Measurements from ENCODE around the gene ZNF879.
A peak's percentile ranks its signal among the peaks of the same experiment; 100 is the strongest.

ZNF879 gene

GRCh38 chr5:179008667-179009066, 14.9 kb upstream of the ZNF879 start:
- CTCF ChIA-PET = no interaction called here

GRCh38 chr5:179033004-179033580, 9.5 kb downstream of the ZNF879 start:
- DNase-seq = peak in 1 of 3 donors; percentile 14
- peaks cover 30 to 87% (median 73%) of the 10 kb centered on the region in 5 experiments for H3K9me3 ChIP-seq (ENCODE audit: control extremely low read depth in 1 of 5, control insufficient read depth in 4 of 5, insufficient read depth in 2 of 5, low read depth in 1 of 5, low read length in 4 of 5)
- ChIA-PET POLR2A (no interaction called here), CTCF (no interaction called here)
- WGBS (ENCODE audit: insufficient coverage) = 92% methylated on average over 6 of the region's 7 CpGs
- no peaks in the 10 kb centered on the region for H3K27me3 ChIP-seq (replicated peaks in 2 of 5; ENCODE audit: control insufficient read depth in 4 of 5, insufficient read depth in 5 of 5, low read length in 4 of 5)
- H3K4me3 ChIP-seq (ENCODE audit: control insufficient read depth in 1 of 7, extremely low read depth in 1 of 7, insufficient read depth in 4 of 7, low read depth in 2 of 7, low read length in 6 of 7) = no peak overlapping the region
- no peak overlapping the region for H3K27ac ChIP-seq (ENCODE audit: insufficient read depth in 1 of 2, low read depth in 1 of 2, low read length in 2 of 2, poor library complexity in 1 of 2, severe bottlenecking in 2 of 2)
- H3K36me3 ChIP-seq (ENCODE audit: control insufficient read depth in 4 of 4, insufficient read depth in 4 of 4, low read length in 3 of 4) = peaks cover 37 to 57% (median 43%) of the 10 kb centered on the region in 4 experiments
- no peaks in the 10 kb centered on the region for H3K4me1 ChIP-seq (ENCODE audit: control extremely low read depth in 1 of 4, control insufficient read depth in 4 of 4, insufficient read depth in 4 of 4, low read length in 3 of 4)

More at GRCh38 chr5:179008667-179009066, 14.9 kb upstream of the ZNF879 start:
- no peak overlapping the region for H3K27ac ChIP-seq (ENCODE audit: insufficient read depth in 1 of 2, low read depth in 1 of 2, low read length in 2 of 2, poor library complexity in 1 of 2, severe bottlenecking in 2 of 2)
- H3K4me3 ChIP-seq (ENCODE audit: control insufficient read depth in 1 of 7, extremely low read depth in 1 of 7, insufficient read depth in 4 of 7, low read depth in 2 of 7, low read length in 6 of 7) = no peak overlapping the region
- no peaks in the 10 kb centered on the region for H3K4me1 ChIP-seq (ENCODE audit: control extremely low read depth in 1 of 4, control insufficient read depth in 4 of 4, insufficient read depth in 4 of 4, low read length in 3 of 4)
- no peaks in the 10 kb centered on the region for H3K36me3 ChIP-seq (ENCODE audit: control insufficient read depth in 4 of 4, insufficient read depth in 4 of 4, low read length in 3 of 4)
- POLR2A ChIA-PET = no interaction called here
- DNase-seq = no peak
- H3K9me3 ChIP-seq (ENCODE audit: control extremely low read depth in 1 of 5, control insufficient read depth in 4 of 5, insufficient read depth in 2 of 5, low read depth in 1 of 5, low read length in 4 of 5) = peaks cover 5 to 42% (median 8%) of the 10 kb centered on the region in 5 experiments
- no CpG with 5 or more reads among the region's 1 CpG for WGBS (ENCODE audit: insufficient coverage)
- no peaks in the 10 kb centered on the region for H3K27me3 ChIP-seq (replicated peaks in 2 of 5; ENCODE audit: control insufficient read depth in 4 of 5, insufficient read depth in 5 of 5, low read length in 4 of 5)

GRCh38 chr5:179044765-179045164, 21.2 kb downstream of the ZNF879 start:
- ChIA-PET CTCF (no interaction called here), POLR2A (no interaction called here)
- Histone ChIP-seq H3K27me3 (replicated peaks in 2 of 5; ENCODE audit: control insufficient read depth in 4 of 5, insufficient read depth in 5 of 5, low read length in 4 of 5) (no peaks in the 10 kb centered on the region), H3K36me3 (ENCODE audit: control insufficient read depth in 4 of 4, insufficient read depth in 4 of 4, low read length in 3 of 4) (no peaks in the 10 kb centered on the region), H3K4me3 (ENCODE audit: control insufficient read depth in 1 of 7, extremely low read depth in 1 of 7, insufficient read depth in 4 of 7, low read depth in 2 of 7, low read length in 6 of 7) (no peak overlapping the region), H3K9me3 (ENCODE audit: control extremely low read depth in 1 of 5, control insufficient read depth in 4 of 5, insufficient read depth in 2 of 5, low read depth in 1 of 5, low read length in 4 of 5) (peaks cover 0 to 32% (median 24%) of the 10 kb centered on the region in 5 experiments), H3K4me1 (ENCODE audit: control extremely low read depth in 1 of 4, control insufficient read depth in 4 of 4, insufficient read depth in 4 of 4, low read length in 3 of 4) (no peaks in the 10 kb centered on the region), H3K27ac (ENCODE audit: insufficient read depth in 1 of 2, low read depth in 1 of 2, low read length in 2 of 2, poor library complexity in 1 of 2, severe bottlenecking in 2 of 2) (no peak overlapping the region)
- no peak for DNase-seq
- 100% methylated on average over 2 of the region's 2 CpGs for WGBS (ENCODE audit: insufficient coverage)

- H3K9me3 ChIP-seq (ENCODE audit: control extremely low read depth in 1 of 5, control insufficient read depth in 4 of 5, insufficient read depth in 2 of 5, low read depth in 1 of 5, low read length in 4 of 5) = peaks cover 0 to 46% (median 32%) of the 10 kb centered on the region in 5 experiments
- H3K27ac ChIP-seq (ENCODE audit: insufficient read depth in 1 of 2, low read depth in 1 of 2, low read length in 2 of 2, poor library complexity in 1 of 2, severe bottlenecking in 2 of 2) = no peak overlapping the region
- over 99% methylated on average over 8 of the region's 9 CpGs for WGBS (ENCODE audit: insufficient coverage)
- no peak overlapping the region for H3K4me3 ChIP-seq (ENCODE audit: control insufficient read depth in 1 of 7, extremely low read depth in 1 of 7, insufficient read depth in 4 of 7, low read depth in 2 of 7, low read length in 6 of 7)
- ChIA-PET CTCF (no interaction called here), POLR2A (no interaction called here)
- no peaks in the 10 kb centered on the region for H3K4me1 ChIP-seq (ENCODE audit: control extremely low read depth in 1 of 4, control insufficient read depth in 4 of 4, insufficient read depth in 4 of 4, low read length in 3 of 4)
- H3K27me3 ChIP-seq (replicated peaks in 2 of 5; ENCODE audit: control insufficient read depth in 4 of 5, insufficient read depth in 5 of 5, low read length in 4 of 5) = no peaks in the 10 kb centered on the region
- no peaks in the 10 kb centered on the region for H3K36me3 ChIP-seq (ENCODE audit: control insufficient read depth in 4 of 4, insufficient read depth in 4 of 4, low read length in 3 of 4)
- DNase-seq = no peak
Observed at GRCh38 chr5:179051784-179052183, 28.2 kb downstream of the ZNF879 start.

- no peak overlapping the region for H3K27ac ChIP-seq (ENCODE audit: insufficient read depth in 1 of 2, low read depth in 1 of 2, low read length in 2 of 2, poor library complexity in 1 of 2, severe bottlenecking in 2 of 2)
- no peak overlapping the region for H3K4me3 ChIP-seq (ENCODE audit: control insufficient read depth in 1 of 7, extremely low read depth in 1 of 7, insufficient read depth in 4 of 7, low read depth in 2 of 7, low read length in 6 of 7)
- CTCF ChIA-PET = no interaction called here
- H3K4me1 ChIP-seq (ENCODE audit: control extremely low read depth in 1 of 4, control insufficient read depth in 4 of 4, insufficient read depth in 4 of 4, low read length in 3 of 4) = no peaks in the 10 kb centered on the region
- WGBS (ENCODE audit: insufficient coverage) = 95% methylated on average over 11 of the region's 15 CpGs
- peaks cover 2 to 46% (median 25%) of the 10 kb centered on the region in 5 experiments for H3K9me3 ChIP-seq (ENCODE audit: control extremely low read depth in 1 of 5, control insufficient read depth in 4 of 5, insufficient read depth in 2 of 5, low read depth in 1 of 5, low read length in 4 of 5)
- H3K36me3 ChIP-seq (ENCODE audit: control insufficient read depth in 4 of 4, insufficient read depth in 4 of 4, low read length in 3 of 4) = no peaks in the 10 kb centered on the region
- POLR2A ChIA-PET = no interaction called here
- DNase-seq = no peak
- no peaks in the 10 kb centered on the region for H3K27me3 ChIP-seq (replicated peaks in 2 of 5; ENCODE audit: control insufficient read depth in 4 of 5, insufficient read depth in 5 of 5, low read length in 4 of 5)
Observed at GRCh38 chr5:179054036-179054785, 30.6 kb downstream of the ZNF879 start.

GRCh38 chr5:179054876-179055275, 31.3 kb downstream of the ZNF879 start:
- H3K9me3 ChIP-seq (ENCODE audit: control extremely low read depth in 1 of 5, control insufficient read depth in 4 of 5, insufficient read depth in 2 of 5, low read depth in 1 of 5, low read length in 4 of 5) = peaks cover 2 to 50% (median 29%) of the 10 kb centered on the region in 5 experiments
- 96% methylated on average over 10 of the region's 10 CpGs for WGBS (ENCODE audit: insufficient coverage)
- no peak overlapping the region for H3K4me3 ChIP-seq (ENCODE audit: control insufficient read depth in 1 of 7, extremely low read depth in 1 of 7, insufficient read depth in 4 of 7, low read depth in 2 of 7, low read length in 6 of 7)
- H3K4me1 ChIP-seq (ENCODE audit: control extremely low read depth in 1 of 4, control insufficient read depth in 4 of 4, insufficient read depth in 4 of 4, low read length in 3 of 4) = no peaks in the 10 kb centered on the region
- H3K27me3 ChIP-seq (replicated peaks in 2 of 5; ENCODE audit: control insufficient read depth in 4 of 5, insufficient read depth in 5 of 5, low read length in 4 of 5) = no peaks in the 10 kb centered on the region
- ChIA-PET CTCF (no interaction called here), POLR2A (no interaction called here)
- H3K27ac ChIP-seq (ENCODE audit: insufficient read depth in 1 of 2, low read depth in 1 of 2, low read length in 2 of 2, poor library complexity in 1 of 2, severe bottlenecking in 2 of 2) = no peak overlapping the region
- no peak for DNase-seq
- no peaks in the 10 kb centered on the region for H3K36me3 ChIP-seq (ENCODE audit: control insufficient read depth in 4 of 4, insufficient read depth in 4 of 4, low read length in 3 of 4)

GRCh38 chr5:179055436-179055835, 31.8 kb downstream of the ZNF879 start:
- Histone ChIP-seq H3K36me3 (ENCODE audit: control insufficient read depth in 4 of 4, insufficient read depth in 4 of 4, low read length in 3 of 4) (no peaks in the 10 kb centered on the region), H3K4me1 (ENCODE audit: control extremely low read depth in 1 of 4, control insufficient read depth in 4 of 4, insufficient read depth in 4 of 4, low read length in 3 of 4) (peaks cover 0 to under 1% (median 0%) of the 10 kb centered on the region in 4 experiments), H3K27ac (ENCODE audit: insufficient read depth in 1 of 2, low read depth in 1 of 2, low read length in 2 of 2, poor library complexity in 1 of 2, severe bottlenecking in 2 of 2) (no peak overlapping the region), H3K27me3 (replicated peaks in 2 of 5; ENCODE audit: control insufficient read depth in 4 of 5, insufficient read depth in 5 of 5, low read length in 4 of 5) (no peaks in the 10 kb centered on the region), H3K9me3 (ENCODE audit: control extremely low read depth in 1 of 5, control insufficient read depth in 4 of 5, insufficient read depth in 2 of 5, low read depth in 1 of 5, low read length in 4 of 5) (peaks cover 2 to 48% (median 25%) of the 10 kb centered on the region in 5 experiments), H3K4me3 (ENCODE audit: control insufficient read depth in 1 of 7, extremely low read depth in 1 of 7, insufficient read depth in 4 of 7, low read depth in 2 of 7, low read length in 6 of 7) (no peak overlapping the region)
- 85% methylated on average over 3 of the region's 3 CpGs for WGBS (ENCODE audit: insufficient coverage)
- DNase-seq = no peak
- ChIA-PET POLR2A (no interaction called here), CTCF (no interaction called here)

Measured in common myeloid progenitor, CD34-positive (primary cell).